ENCODE measurements around the gene UQCRC2.

DNA sequence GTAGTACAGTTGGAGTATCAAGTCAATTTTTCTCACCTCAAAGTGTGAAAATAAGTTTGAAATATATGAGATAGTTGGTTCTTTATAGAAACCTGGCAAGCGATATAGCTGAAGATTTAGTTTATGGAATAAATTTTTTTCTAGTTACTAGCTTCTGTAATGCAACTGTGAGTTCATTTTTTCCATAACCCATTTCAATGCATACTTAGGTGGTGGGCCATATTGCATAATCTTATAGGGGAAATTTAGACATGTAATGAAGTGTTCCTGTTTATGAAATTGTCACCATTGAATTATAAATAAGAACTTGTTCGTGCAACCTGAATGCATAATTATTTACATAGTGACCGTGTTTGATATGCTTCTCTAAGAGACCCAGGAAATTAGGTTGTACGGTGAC, 63.8 kb downstream of the UQCRC2 start:
- no peak for TF ChIP-seq MYC (IDR thresholded peaks at IDR 0.05; ENCODE audit: insufficient read depth, insufficient read length, insufficient replicate concordance, low read length, severe bottlenecking)
- TF ChIP-seq CHD1 (IDR thresholded peaks at IDR 0.05; ENCODE audit: low read depth, low read length), result no peak
- TF ChIP-seq CEBPB (IDR thresholded peaks at IDR 0.05; ENCODE audit: borderline replicate concordance in 1 of 2, low read depth in 2 of 2, low read length in 2 of 2), result no peak
- TF ChIP-seq HCFC1 (IDR thresholded peaks at IDR 0.05; ENCODE audit: low read length), result no peak
- TF ChIP-seq POLR2AphosphoS5 (IDR thresholded peaks at IDR 0.05; ENCODE audit: low read length), result no peak
- no peak for TF ChIP-seq POLR2A (IDR thresholded peaks at IDR 0.05; ENCODE audit: low read depth, low read length)
